HG02798 (cell line): Measurements from ENCODE around the gene FMC1.

Experiments
- ATAC-seq: cut with Tn5 transposase; IDR thresholded peaks from one replicate; pipeline ENCODE4 v1.9.1; 2021; ENCODE audit warnings: mild to moderate bottlenecking; ENCODE audit not compliant: unreplicated experiment, poor library complexity

FMC1 gene

DNA sequence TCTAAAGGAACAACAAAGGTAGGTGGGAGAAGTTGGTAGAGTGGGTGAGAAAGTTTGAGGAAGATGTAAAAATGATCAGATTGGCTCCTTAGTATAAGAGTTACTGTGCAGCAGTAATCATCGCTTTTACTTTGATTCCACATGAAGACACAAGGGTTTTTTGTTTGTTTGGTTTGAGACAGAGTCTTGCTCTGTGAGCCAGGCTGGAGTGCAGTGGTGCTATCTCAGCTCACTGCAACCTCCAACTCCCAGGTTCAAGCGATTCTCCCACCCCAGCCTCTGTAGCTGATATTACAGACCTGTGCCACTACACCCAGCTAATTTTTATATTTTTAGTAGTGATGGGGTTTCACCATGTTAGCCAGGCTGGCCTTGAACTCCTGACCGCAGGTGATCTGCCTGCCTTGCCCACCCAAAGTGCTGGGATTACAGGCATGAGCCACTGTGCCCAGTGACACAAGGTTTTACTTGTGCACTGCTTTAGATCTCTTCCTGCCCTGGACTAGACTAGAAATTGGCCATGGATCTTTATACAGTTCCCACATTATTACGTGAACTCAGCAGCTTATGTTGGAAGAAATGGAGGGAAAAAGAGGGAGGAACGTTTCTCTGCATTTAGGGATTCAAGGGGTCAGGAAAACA lies 29.3 kb downstream of the FMC1 start:
- no peak for ATAC-seq

DNA sequence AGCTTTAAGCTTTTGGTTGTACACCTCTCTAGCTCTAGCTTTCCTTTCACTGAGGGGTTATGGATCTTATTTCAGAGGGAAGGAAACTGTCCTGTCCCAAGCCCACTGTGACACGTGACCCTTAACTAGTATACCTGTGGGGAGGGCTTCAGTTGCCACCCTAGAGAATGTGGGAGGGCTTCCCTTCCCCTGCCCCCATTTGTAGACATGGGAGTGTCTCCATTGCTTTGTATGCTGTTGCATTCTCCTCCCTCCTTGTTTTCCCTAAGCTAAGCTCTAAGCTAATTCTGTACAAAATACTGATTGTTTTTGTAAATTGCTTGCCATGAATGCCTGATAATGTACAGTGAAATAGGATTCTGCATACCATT lies 29.8 kb downstream of the FMC1 start:
- ATAC-seq, result no peak

DNA sequence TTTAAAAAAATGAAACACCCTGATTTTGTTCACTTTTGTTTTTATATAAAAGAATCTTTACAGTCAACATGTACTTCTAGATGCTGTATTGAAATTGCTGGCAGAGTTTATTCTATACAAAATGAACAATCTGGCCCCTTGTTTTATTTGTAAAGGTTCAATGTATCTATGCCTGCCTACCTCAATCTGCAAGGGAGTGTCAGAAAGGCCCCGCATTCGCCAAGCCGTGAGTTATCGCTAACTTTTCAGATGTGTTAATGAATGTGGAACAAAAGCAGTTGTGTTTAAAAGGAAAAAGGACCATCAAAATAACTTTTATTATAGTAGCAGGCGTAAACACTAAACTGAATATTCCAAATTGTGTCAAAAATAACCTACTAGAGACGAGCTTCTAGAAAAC lies 33.1 kb downstream of the FMC1 start:
- no peak for ATAC-seq

DNA sequence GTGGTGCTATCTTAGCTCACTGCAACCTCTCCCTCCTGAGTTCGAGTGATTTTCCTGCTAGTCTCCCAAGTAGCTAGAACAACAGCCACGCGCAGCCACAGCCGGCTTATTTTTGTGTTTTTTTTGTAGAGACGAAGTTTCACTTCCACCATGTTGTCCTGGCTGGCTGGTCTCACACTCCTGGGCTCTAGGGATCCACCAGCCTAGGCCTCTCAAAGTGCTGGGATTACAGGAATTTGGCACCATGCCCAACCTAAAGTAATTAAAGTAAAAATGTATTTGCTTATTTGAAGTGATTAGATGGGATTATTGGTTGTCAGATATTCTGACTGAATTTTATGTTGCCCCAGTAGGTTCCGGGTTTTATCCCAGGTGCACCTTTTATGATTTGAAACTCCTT lies 41.3 kb downstream of the FMC1 start:
- ATAC-seq, result no peak

DNA sequence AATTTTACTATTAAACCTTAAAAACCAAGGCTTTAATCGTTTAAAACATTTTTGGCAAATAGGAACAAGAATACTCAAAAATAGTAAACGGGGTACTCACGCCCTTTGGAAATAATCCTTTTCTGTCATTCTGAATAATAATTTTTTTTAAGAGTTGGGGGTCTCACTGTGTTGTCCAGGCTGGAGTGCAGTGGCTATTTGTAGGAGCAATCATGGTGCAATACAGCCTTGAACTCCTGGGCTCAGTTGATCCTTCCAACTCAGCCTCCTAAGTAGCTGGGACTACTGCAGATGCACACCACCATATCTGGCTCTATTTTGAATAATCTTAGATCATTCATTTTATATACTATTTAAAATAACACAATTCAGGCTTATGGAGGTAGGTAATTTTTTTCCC lies 43.5 kb downstream of the FMC1 start:
- ATAC-seq, result no peak

DNA sequence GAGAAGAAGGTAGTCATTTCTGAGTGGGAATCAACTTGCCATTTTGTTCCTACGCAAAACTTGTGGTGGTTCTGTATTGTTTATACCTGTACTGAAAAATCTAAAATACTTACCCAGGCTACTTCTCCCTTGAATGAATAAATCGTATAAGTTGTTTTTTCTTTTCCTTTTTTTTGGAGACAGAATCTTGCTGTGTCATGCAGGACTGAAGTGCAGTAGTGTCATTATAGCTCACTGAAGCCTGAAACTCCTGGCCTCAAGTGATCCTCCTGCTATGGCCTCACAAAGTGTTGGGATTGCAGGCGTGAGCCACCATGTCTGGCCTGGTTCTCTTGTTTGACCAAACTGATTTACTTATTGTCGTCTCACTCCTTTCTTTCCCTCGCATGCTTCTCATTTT lies 46.5 kb downstream of the FMC1 start:
- no peak for ATAC-seq

DNA sequence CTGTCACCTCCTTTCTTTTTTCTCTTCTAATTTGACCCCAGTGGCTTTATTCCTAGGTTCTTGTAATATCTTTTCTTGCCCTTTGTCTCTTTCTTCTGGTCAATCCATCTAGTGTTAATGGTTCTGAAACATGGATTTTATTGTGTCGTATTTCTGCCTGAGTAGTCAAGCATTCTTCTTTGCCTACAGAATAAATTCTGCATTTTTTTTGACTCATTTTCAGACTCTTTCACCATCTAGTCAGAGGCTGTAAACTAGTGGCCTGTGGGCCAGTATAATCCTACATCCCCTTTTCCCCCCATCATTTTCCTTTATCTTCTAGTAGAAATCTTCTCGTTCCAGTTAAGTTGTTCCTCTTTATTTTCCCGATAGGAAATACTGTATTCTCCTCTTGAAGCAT lies 48.0 kb downstream of the FMC1 start:
- no peak for ATAC-seq

DNA sequence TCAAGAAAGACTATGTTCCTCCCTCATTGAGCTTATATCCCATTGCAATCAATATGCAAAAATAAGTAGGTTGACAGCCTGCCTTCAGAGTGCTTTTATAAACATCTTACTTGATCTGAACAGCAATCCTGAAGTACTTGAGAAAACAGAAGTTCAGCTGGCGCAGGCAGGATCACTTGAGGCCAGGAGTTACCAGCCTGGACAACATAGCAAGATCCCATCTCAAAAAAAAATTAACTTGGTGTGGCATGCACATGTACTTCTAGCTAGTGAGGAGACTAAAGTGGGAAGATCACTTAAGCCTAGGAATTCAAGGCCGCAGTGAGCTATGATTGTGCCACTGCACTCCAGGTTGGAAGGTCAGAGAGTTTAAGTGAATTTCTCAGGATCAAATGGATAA lies 48.6 kb downstream of the FMC1 start:
- no peak for ATAC-seq

DNA sequence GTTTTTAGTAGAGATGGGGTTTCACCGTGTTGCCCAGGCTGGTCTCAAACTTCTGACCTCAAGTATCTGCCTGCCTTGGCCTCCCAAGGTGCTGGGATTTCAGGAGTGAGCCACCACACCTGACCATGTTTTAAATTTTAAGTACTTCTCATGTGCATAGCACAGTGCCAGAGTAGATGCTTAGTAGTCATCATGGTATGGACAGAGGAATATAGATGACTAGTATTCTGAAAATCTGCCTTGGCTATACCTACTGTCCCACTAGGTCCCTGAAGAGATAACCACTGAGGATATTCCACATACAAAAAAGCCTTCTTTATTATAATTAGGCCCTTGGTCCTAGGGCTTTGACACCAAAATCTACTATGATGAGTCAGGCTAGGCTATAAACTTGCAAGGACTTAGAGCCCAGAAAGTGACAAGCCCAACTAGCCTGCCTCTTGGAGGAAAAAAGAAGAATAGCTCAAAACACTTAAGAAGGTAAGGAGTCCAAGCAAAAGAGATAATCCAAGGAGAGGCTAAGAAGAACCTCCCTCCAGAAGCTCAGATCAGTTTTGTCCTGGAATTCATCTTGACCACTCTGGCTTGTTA lies 52.6 kb downstream of the FMC1 start:
- no peak for ATAC-seq

DNA sequence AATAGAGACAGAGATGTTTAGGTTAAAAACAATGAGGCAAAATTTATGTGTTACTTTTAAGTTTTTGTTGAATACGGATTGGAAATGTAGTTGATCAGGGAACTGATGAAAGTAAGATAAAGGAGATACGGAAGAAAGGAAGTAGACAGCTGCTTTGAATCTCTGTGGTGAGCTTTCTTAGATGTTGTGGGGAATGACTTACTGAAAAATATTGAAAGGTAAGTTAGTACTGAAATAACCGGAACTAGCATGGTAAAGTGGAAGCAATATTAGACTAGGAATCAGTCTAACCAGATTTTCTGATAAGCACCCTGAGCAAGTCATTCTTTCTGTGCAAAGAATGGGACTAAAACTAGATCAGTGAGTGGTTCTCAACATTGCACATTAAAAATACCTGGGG lies 53.4 kb downstream of the FMC1 start:
- ATAC-seq, result no peak
